Fibroblast of lung (primary cell): Measurements from ENCODE around the gene IL34. TPM values are rescaled to one million over a fixed set of nuclear protein-coding genes. Genes with fewer than 3 reads are reported as not detected.

Source experiments
- DNase-seq, 2 donors: peaks; one replicate each; pipeline versions ENCODE4 v3.0.0 to v3.0.0-alpha.2; 2010; ENCODE audit warnings: low read depth in 2 of 2
- H2AFZ ChIP-seq: 2 replicates; pipeline ENCODE4 v1.5.1; 2012; ENCODE audit warnings: low read length, control low read depth, inconsistent platforms
- H3K27ac ChIP-seq: 2 replicates; pipeline ENCODE4 v1.5.1; 2011; ENCODE audit warnings: low read length, control low read depth; ENCODE audit not compliant: insufficient read depth
- H3K27me3 ChIP-seq: 2 replicates; pipeline ENCODE4 v1.5.1; 2011; ENCODE audit warnings: mild to moderate bottlenecking, low read length; ENCODE audit not compliant: control insufficient read depth, insufficient read depth
- H3K36me3 ChIP-seq: 2 replicates; pipeline ENCODE4 v1.5.1; 2011; ENCODE audit warnings: low read length; ENCODE audit not compliant: control insufficient read depth, insufficient read depth
- H3K4me1 ChIP-seq: 2 replicates; pipeline ENCODE4 v1.5.1; 2011; ENCODE audit warnings: low read length; ENCODE audit not compliant: control insufficient read depth, insufficient read depth; ENCODE audit errors: extremely low read depth
- H3K4me2 ChIP-seq: 2 replicates; pipeline ENCODE4 v1.5.1; 2011; ENCODE audit warnings: low read length, control low read depth; ENCODE audit not compliant: insufficient read depth; ENCODE audit errors: extremely low read depth
- H3K4me3 ChIP-seq, 4 experiments: fragments of 200-600 bp in 1 of 4; sonication (generic) in 1 of 4; replicated peaks in 1 of 4; 2 replicates each; pipeline ENCODE4 v1.5.1; 2011 to 2016; ENCODE audit warnings: low read length in 4 of 4, low read depth in 3 of 4, mild to moderate bottlenecking in 3 of 4, control low read depth in 2 of 4, inconsistent platforms in 1 of 4, mixed read lengths in 1 of 4; ENCODE audit not compliant: insufficient read depth in 1 of 4; ENCODE audit errors: control extremely low read depth in 1 of 4
- H3K79me2 ChIP-seq: 2 replicates; pipeline ENCODE4 v1.5.1; 2012; ENCODE audit warnings: mild to moderate bottlenecking, low read length, inconsistent platforms; ENCODE audit not compliant: control insufficient read depth, insufficient read depth
- H3K9ac ChIP-seq: 2 replicates; pipeline ENCODE4 v1.5.1; 2011; ENCODE audit warnings: mild to moderate bottlenecking, low read length, control low read depth; ENCODE audit not compliant: insufficient read depth
- H3K9me3 ChIP-seq: 2 replicates; pipeline ENCODE4 v1.5.1; 2012; ENCODE audit warnings: low read depth, low read length; ENCODE audit not compliant: control insufficient read depth, insufficient read depth
- H4K20me1 ChIP-seq: 2 replicates; pipeline ENCODE4 v1.5.1; 2011; ENCODE audit warnings: low read length; ENCODE audit not compliant: control insufficient read depth, insufficient read depth; ENCODE audit errors: extremely low read depth
- CTCF ChIP-seq, 2 donors: IDR thresholded peaks in 1 of 2; conservative IDR thresholded peaks in 1 of 2; 1 replicate in 1 of 2; 2 replicates in 1 of 2; pipeline ENCODE4 v1.5.1; 2011 to 2012; ENCODE audit warnings: low read length in 2 of 2, control low read depth in 1 of 2, inconsistent platforms in 1 of 2, low read depth in 1 of 2, mild to moderate bottlenecking in 1 of 2
- EZH2 ChIP-seq: IDR thresholded peaks from 2 replicates; pipeline ENCODE4 v1.5.1; 2012; ENCODE audit warnings: low read length, control low read depth, mild to moderate bottlenecking; ENCODE audit errors: missing control alignments
- polyA plus RNA-seq, 2 donors: library from polyadenylated mRNA; depleted of rRNA in 1 of 2; stranded (reverse) in 1 of 2; unstranded in 1 of 2; fragments of >200 nt; gene quantifications; 2 replicates each; pipeline ENCODE4 v1.2.1, GENCODE V29; 2011 to 2012; ENCODE audit warnings: missing spikeins in 1 of 2
- total RNA-seq: library from RNA; depleted of rRNA; stranded (reverse); fragments of >200 nt; gene quantifications from 2 replicates; pipeline ENCODE4 v1.2.1, GENCODE V29; 2014

Gene IL34
- total and polyA plus RNA-seq, 2 donors (not counting 1 experiment from before 2014, with no cell fraction given) = 0.45 to 5.4 TPM

GRCh38 chr16:70687102-70687511 lies 40.7 kb downstream of the IL34 start:
- no peak overlapping the region for H3K9ac ChIP-seq
- DNase-seq = no peak

DNA sequence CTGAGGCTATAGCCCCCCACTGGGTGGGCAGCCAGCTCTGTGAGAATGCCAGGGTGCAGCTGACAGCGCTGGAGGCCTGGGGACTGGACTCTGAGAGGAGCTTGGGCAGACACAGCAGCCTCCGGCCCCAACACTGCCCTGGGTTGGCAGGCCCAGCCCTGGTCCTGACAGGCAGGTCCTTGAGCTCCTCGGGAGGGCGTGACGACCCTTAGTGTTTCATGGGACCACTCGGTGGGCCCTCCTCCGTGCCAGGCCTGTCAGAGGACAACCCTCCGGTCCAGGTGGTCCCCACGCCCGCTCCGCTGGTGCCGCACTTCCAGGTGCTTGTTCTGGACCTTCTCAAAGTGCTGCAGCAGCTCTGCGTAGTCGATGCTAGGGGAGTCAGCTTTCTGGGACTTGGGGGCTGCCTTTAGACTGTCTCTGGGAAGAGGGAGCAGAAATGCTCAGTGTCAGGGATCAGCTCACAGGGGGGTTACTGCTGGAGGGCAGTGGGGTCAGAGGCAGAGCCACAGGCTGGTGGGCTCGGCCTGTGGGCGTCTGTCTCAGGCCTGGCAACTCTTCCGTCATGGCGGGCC lies 41.4 kb downstream of the IL34 start:
- TF ChIP-seq EZH2 (no peak), CTCF (conservative IDR thresholded peaks at IDR 0.05 in 1 of 2, IDR thresholded peaks at IDR 0.05 in 1 of 2; ENCODE audit: low read depth in 1 of 2, low read length in 2 of 2) (no peak)
- peaks cover 61% of the 10 kb centered on the region for H3K4me1 ChIP-seq
- peaks cover 9% of the 10 kb centered on the region for H3K36me3 ChIP-seq
- H4K20me1 ChIP-seq = no peaks in the 10 kb centered on the region
- H2AFZ ChIP-seq = no peak overlapping the region
- peaks cover 31% of the 10 kb centered on the region for H3K79me2 ChIP-seq
- no peaks in the 10 kb centered on the region for H3K9me3 ChIP-seq
- peak overlapping the region; percentile 57 for H3K9ac ChIP-seq
- no peaks in the 10 kb centered on the region for H3K27me3 ChIP-seq
- no peak for DNase-seq
- H3K4me2 ChIP-seq = no peak overlapping the region
- peak overlapping the region; percentile 80 for H3K27ac ChIP-seq
- no peak overlapping the region for H3K4me3 ChIP-seq

More at GRCh38 chr16:70687102-70687511, 40.7 kb downstream of the IL34 start:
- Histone ChIP-seq H3K4me2 (no peak overlapping the region), H4K20me1 (no peaks in the 10 kb centered on the region), H3K4me3 (peak overlapping the region in 1 of 4 experiments; percentile 54), H3K27me3 (no peaks in the 10 kb centered on the region), H3K36me3 (peaks cover 11% of the 10 kb centered on the region), H3K79me2 (peaks cover 37% of the 10 kb centered on the region), H3K9me3 (no peaks in the 10 kb centered on the region), H2AFZ (no peak overlapping the region), H3K4me1 (peaks cover 59% of the 10 kb centered on the region), H3K27ac (peak overlapping the region; percentile 80)
- TF ChIP-seq EZH2 (no peak), CTCF (conservative IDR thresholded peaks at IDR 0.05 in 1 of 2, IDR thresholded peaks at IDR 0.05 in 1 of 2; ENCODE audit: low read depth in 1 of 2, low read length in 2 of 2) (no peak)

- peaks cover 63% of the 10 kb centered on the region for H3K4me1 ChIP-seq
- H3K9me3 ChIP-seq = no peaks in the 10 kb centered on the region
- H3K36me3 ChIP-seq = peaks cover 4% of the 10 kb centered on the region
- peaks cover 25% of the 10 kb centered on the region for H3K79me2 ChIP-seq
- peak; percentile 39 to 87 for DNase-seq
- no peaks in the 10 kb centered on the region for H4K20me1 ChIP-seq
- H3K27ac ChIP-seq = peak overlapping the region; percentile 80
- H3K9ac ChIP-seq = peak overlapping the region; percentile 57
- no peak overlapping the region for H3K4me3 ChIP-seq
- peak overlapping the region; percentile 17 for H3K4me2 ChIP-seq
- H2AFZ ChIP-seq = no peak overlapping the region
- no peaks in the 10 kb centered on the region for H3K27me3 ChIP-seq
- TF ChIP-seq CTCF (conservative IDR thresholded peaks at IDR 0.05 in 1 of 2, IDR thresholded peaks at IDR 0.05 in 1 of 2; ENCODE audit: low read depth in 1 of 2, low read length in 2 of 2) (no peak), EZH2 (no peak)
Measured at GRCh38 chr16:70688246-70688742, 41.9 kb downstream of the IL34 start.
